Ishikawa (cell line): ENCODE data around the gene NOP58.

Source experiments
- CEBPB ChIP-seq: IDR thresholded peaks from 2 replicates; pipeline ENCODE4 v1.6.1; 2012
- CREB1 ChIP-seq: IDR thresholded peaks from 2 replicates; pipeline ENCODE4 v1.6.1; 2012; ENCODE audit warnings: low read depth
- EGR1 ChIP-seq: IDR thresholded peaks from 2 replicates; pipeline ENCODE4 v1.6.1; 2012
- EP300 ChIP-seq: IDR thresholded peaks from 2 replicates; pipeline ENCODE4 v1.6.1; 2012; ENCODE audit warnings: borderline replicate concordance
- FOXM1 ChIP-seq: IDR thresholded peaks from 2 replicates; pipeline ENCODE4 v1.6.1; 2012; ENCODE audit warnings: low read depth, borderline replicate concordance
- NFIC ChIP-seq: IDR thresholded peaks from 2 replicates; pipeline ENCODE4 v1.6.1; 2012
- RAD21 ChIP-seq: IDR thresholded peaks from 2 replicates; pipeline ENCODE4 v1.6.1; 2012; ENCODE audit warnings: low read depth
- TAF1 ChIP-seq: IDR thresholded peaks from 2 replicates; pipeline ENCODE4 v1.6.1; 2012; ENCODE audit warnings: low read depth, mild to moderate bottlenecking
- TCF12 ChIP-seq: IDR thresholded peaks from 2 replicates; pipeline ENCODE4 v1.6.1; 2012; ENCODE audit warnings: low read depth
- TEAD4 ChIP-seq: IDR thresholded peaks from 2 replicates; pipeline ENCODE4 v1.6.1; 2012
- YY1 ChIP-seq: IDR thresholded peaks from 2 replicates; pipeline ENCODE4 v1.6.1; 2012; ENCODE audit warnings: low read depth
- ZBTB7A ChIP-seq: IDR thresholded peaks from 2 replicates; pipeline ENCODE4 v1.6.1; 2012; ENCODE audit warnings: low read depth
- TF ChIP-seq, protein P1 (sequence below): IDR thresholded peaks from 2 replicates; pipeline ENCODE4 v1.6.1; 2012; ENCODE audit warnings: low read depth, mild to moderate bottlenecking
- TF ChIP-seq, protein P2 (sequence below): IDR thresholded peaks from 2 replicates; pipeline ENCODE4 v1.6.1; 2012
- TF ChIP-seq, protein P3 (sequence below): IDR thresholded peaks from 2 replicates; pipeline ENCODE4 v1.6.1; 2012

Gene NOP58

DNA sequence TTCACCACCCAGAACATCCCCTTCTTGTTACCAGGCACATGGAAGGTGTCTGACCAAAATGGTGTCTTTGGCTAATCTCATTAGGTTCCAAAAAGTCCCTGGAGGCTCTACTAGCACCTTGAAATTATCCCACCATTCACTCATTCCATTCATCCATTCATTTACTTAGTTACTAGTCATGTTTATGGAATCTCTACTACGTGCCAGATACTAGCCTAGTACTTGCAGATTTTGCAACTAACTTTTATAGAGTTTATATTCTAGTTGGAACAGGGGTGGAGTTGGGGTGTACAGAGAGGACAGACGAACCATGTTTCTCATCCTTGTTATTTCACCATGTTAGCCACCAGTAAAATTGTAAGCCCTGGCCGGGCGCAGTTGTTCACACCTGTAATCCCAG lies 4.0 kb upstream of the NOP58 start:
- TF ChIP-seq, protein P1, sequence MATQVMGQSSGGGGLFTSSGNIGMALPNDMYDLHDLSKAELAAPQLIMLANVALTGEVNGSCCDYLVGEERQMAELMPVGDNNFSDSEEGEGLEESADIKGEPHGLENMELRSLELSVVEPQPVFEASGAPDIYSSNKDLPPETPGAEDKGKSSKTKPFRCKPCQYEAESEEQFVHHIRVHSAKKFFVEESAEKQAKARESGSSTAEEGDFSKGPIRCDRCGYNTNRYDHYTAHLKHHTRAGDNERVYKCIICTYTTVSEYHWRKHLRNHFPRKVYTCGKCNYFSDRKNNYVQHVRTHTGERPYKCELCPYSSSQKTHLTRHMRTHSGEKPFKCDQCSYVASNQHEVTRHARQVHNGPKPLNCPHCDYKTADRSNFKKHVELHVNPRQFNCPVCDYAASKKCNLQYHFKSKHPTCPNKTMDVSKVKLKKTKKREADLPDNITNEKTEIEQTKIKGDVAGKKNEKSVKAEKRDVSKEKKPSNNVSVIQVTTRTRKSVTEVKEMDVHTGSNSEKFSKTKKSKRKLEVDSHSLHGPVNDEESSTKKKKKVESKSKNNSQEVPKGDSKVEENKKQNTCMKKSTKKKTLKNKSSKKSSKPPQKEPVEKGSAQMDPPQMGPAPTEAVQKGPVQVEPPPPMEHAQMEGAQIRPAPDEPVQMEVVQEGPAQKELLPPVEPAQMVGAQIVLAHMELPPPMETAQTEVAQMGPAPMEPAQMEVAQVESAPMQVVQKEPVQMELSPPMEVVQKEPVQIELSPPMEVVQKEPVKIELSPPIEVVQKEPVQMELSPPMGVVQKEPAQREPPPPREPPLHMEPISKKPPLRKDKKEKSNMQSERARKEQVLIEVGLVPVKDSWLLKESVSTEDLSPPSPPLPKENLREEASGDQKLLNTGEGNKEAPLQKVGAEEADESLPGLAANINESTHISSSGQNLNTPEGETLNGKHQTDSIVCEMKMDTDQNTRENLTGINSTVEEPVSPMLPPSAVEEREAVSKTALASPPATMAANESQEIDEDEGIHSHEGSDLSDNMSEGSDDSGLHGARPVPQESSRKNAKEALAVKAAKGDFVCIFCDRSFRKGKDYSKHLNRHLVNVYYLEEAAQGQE: no peak
- TF ChIP-seq FOXM1: no peak
- TF ChIP-seq, protein P2, sequence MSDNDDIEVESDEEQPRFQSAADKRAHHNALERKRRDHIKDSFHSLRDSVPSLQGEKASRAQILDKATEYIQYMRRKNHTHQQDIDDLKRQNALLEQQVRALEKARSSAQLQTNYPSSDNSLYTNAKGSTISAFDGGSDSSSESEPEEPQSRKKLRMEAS: no peak
- TF ChIP-seq EP300: no peak
- TF ChIP-seq TCF12: no peak
- TF ChIP-seq CEBPB: no peak
- TF ChIP-seq YY1: no peak
- TF ChIP-seq RAD21: no peak
- TF ChIP-seq, protein P3, sequence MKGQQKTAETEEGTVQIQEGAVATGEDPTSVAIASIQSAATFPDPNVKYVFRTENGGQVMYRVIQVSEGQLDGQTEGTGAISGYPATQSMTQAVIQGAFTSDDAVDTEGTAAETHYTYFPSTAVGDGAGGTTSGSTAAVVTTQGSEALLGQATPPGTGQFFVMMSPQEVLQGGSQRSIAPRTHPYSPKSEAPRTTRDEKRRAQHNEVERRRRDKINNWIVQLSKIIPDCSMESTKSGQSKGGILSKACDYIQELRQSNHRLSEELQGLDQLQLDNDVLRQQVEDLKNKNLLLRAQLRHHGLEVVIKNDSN: no peak
- TF ChIP-seq NFIC: no peak
- TF ChIP-seq EGR1: no peak
- TF ChIP-seq TAF1: no peak
- TF ChIP-seq CREB1: no peak
- TF ChIP-seq ZBTB7A: no peak
- no peak for TF ChIP-seq TEAD4

DNA sequence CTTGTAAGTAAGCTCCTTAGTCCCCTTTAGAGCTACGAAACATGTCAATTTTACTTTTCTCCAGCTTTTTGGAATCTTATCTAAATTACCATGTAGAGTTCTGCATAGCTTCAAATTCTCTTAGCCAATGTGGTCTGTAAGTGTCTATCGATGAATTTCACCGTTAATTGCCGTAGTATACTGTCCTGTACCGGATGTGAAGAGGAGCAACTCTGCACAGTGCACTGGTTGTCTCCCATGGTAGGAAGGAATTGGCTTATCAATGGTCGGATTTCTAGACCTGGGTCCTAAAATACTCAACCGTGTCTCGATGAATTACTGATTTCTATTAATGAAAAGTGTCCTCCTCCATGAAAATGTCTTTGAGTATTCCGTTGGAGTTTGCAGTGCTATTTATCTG lies 1.9 kb downstream of the NOP58 start:
- TF ChIP-seq EGR1: no peak
- no peak for TF ChIP-seq CREB1
- no peak for TF ChIP-seq TEAD4
- no peak for TF ChIP-seq YY1
- TF ChIP-seq CEBPB: no peak
- no peak for TF ChIP-seq RAD21
- TF ChIP-seq TAF1: no peak
- TF ChIP-seq, protein P2: no peak
- TF ChIP-seq ZBTB7A: no peak
- TF ChIP-seq, protein P3: no peak
- TF ChIP-seq FOXM1: no peak
- TF ChIP-seq EP300: no peak
- TF ChIP-seq, protein P1: no peak
- no peak for TF ChIP-seq NFIC
- TF ChIP-seq TCF12: no peak

DNA sequence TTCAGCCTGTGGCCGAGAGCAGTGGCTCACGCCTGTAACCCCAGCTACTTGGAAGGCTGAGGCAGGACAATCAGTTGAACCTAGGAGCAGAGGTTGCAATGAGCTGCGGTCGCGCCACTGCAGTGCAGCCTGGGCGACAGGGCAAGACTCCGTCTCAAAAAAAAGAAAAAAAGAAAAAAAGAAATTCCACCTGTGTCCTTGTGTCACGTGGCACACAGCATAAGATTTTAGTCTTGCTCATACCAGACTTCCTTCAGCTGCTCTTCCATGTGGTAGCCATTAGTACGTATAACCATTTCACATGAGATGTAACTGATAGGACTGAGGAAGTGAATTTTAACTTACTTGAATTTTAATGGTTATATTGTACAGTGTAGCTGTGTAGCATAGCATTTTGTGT lies 4.0 kb downstream of the NOP58 start:
- no peak for TF ChIP-seq CEBPB
- TF ChIP-seq, protein P2: no peak

DNA sequence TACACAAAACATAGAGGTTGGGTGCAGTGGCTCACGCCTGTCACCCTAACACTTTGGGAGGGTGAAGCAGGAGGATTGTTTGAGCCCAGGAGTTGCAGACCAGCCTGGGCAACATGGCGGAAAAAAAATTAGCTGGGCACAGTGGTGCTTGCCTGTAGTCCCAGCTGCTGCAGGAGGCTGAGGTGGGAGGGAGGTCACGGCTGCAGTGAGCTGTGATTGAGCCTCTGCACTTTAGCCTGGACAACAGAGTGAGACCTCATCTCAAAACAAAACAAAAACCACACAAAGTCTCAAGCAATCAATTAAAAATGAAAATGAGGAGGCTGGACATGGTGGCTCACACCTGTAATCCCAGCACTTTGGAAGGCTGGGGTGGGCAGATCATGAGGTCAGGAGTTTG lies 4.9 kb downstream of the NOP58 start:
- TF ChIP-seq, protein P2: no peak
- TF ChIP-seq CEBPB: no peak
- no peak for TF ChIP-seq CREB1
- no peak for TF ChIP-seq EP300
- TF ChIP-seq ZBTB7A: no peak
- TF ChIP-seq TCF12: no peak
- TF ChIP-seq, protein P1: no peak
- TF ChIP-seq NFIC: no peak
- TF ChIP-seq TAF1: no peak
- no peak for TF ChIP-seq FOXM1
- TF ChIP-seq, protein P3: no peak
- no peak for TF ChIP-seq YY1
- no peak for TF ChIP-seq RAD21
